ENCODE results near the gene CLIC5. TPM values are rescaled to one million over a fixed set of nuclear protein-coding genes. Genes with fewer than 3 reads are reported as not detected.

The CLIC5 gene
- total RNA-seq, 1 experiment from 2014 or later, result 0.20 TPM

DNA sequence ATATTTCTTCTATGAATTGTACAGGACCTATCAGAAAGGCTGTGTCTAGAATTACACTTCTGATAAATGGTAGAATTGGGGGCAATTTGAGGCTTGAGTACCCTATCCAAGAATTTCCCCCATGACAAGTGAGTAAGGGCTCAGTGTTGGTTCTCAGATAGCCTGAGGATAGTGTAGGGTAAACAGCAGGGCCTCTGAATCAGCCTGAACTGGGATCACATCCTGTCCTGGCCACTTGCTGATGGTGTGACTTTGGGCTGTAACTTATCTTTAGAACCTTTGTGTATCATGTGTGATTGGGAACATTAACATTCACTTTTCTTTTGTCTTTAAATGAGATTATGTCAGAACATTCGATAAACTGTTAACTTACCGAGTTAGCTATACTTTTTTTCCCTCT, 151.0 kb downstream of the CLIC5 start:
- Histone ChIP-seq H2BK5ac (ENCODE audit: insufficient read length, low read length) (no peak overlapping the region), H3K4ac (ENCODE audit: low read depth, low read length) (no peak overlapping the region), H2BK120ac (ENCODE audit: low read depth, low read length, poor library complexity, severe bottlenecking) (no peak overlapping the region), H3K56ac (ENCODE audit: insufficient read length, low read depth, low read length) (no peak overlapping the region), H4K5ac (ENCODE audit: insufficient read length, low read depth, low read length) (no peak overlapping the region), H3K14ac (ENCODE audit: insufficient read depth, low read length) (no peak overlapping the region), H4K8ac (replicated peaks; ENCODE audit: insufficient read length, low read depth, low read length) (no peak overlapping the region), H3T11ph (ENCODE audit: low read length) (no peak overlapping the region), H2AFZ (ENCODE audit: low read length) (no peak overlapping the region), H3K27ac (ENCODE audit: insufficient read length, low read depth, low read length) (no peak overlapping the region), H4K20me1 (ENCODE audit: control insufficient read depth, insufficient read depth, insufficient read length) (no peaks in the 10 kb centered on the region), H2BK15ac (ENCODE audit: low read depth, low read length) (no peak overlapping the region), H3K27me3 (ENCODE audit: insufficient read depth, low read length) (no peaks in the 10 kb centered on the region), H2BK12ac (ENCODE audit: insufficient read length, low read depth, low read length) (no peak overlapping the region), H2AK5ac (ENCODE audit: insufficient read length, low read length) (no peak overlapping the region), H3K18ac (ENCODE audit: insufficient read length, low read depth, low read length) (no peak overlapping the region), H3K23me2 (ENCODE audit: insufficient read length, low read depth, low read length, poor library complexity, severe bottlenecking) (no peaks in the 10 kb centered on the region), H3K9me3 (ENCODE audit: control insufficient read depth, low read depth, low read length) (no peaks in the 10 kb centered on the region), H3K79me2 (ENCODE audit: insufficient read depth, low read length) (no peaks in the 10 kb centered on the region), H3K9ac (ENCODE audit: extremely low read depth, insufficient read length, low read length) (no peak overlapping the region), H4K91ac (ENCODE audit: insufficient read length, low read depth, low read length) (no peak overlapping the region), H3K79me1 (ENCODE audit: insufficient read depth, low read depth, low read length, poor library complexity, severe bottlenecking) (no peaks in the 10 kb centered on the region), H3K4me1 (ENCODE audit: insufficient read depth, low read length) (no peaks in the 10 kb centered on the region), H3K23ac (ENCODE audit: insufficient read length, low read depth, low read length) (no peak overlapping the region), H3K4me2 (ENCODE audit: insufficient read depth, insufficient read length, low read length) (no peak overlapping the region), H2BK20ac (ENCODE audit: low read depth, low read length, poor library complexity, severe bottlenecking) (no peak overlapping the region)
- no peaks in the 10 kb centered on the region for H3K36me3 Mint-ChIP-seq (ENCODE audit: insufficient read depth in 1 of 3, low read depth in 3 of 3)
- no peak overlapping the region for H3K4me3 Mint-ChIP-seq
- no peaks in the 10 kb centered on the region for H3K9me3 Mint-ChIP-seq
- no peak overlapping the region for H3K27ac Mint-ChIP-seq
- no peak for DNase-seq
- WGBS (ENCODE audit: extremely low coverage, insufficient read length, low lambda C conversion rate), result no CpG with 5 or more reads among the region's 2 CpGs
- TF ChIP-seq, protein P1, sequence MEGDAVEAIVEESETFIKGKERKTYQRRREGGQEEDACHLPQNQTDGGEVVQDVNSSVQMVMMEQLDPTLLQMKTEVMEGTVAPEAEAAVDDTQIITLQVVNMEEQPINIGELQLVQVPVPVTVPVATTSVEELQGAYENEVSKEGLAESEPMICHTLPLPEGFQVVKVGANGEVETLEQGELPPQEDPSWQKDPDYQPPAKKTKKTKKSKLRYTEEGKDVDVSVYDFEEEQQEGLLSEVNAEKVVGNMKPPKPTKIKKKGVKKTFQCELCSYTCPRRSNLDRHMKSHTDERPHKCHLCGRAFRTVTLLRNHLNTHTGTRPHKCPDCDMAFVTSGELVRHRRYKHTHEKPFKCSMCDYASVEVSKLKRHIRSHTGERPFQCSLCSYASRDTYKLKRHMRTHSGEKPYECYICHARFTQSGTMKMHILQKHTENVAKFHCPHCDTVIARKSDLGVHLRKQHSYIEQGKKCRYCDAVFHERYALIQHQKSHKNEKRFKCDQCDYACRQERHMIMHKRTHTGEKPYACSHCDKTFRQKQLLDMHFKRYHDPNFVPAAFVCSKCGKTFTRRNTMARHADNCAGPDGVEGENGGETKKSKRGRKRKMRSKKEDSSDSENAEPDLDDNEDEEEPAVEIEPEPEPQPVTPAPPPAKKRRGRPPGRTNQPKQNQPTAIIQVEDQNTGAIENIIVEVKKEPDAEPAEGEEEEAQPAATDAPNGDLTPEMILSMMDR (conservative IDR thresholded peaks at IDR 0.05), result no peak
- H3K4me1 Mint-ChIP-seq, result no peaks in the 10 kb centered on the region
- H3K27me3 Mint-ChIP-seq (ENCODE audit: low read depth), result peaks cover 9% of the 10 kb centered on the region

Measured in H9 (cell line).